Measurements from ENCODE around the gene DNM1L.

DNA sequence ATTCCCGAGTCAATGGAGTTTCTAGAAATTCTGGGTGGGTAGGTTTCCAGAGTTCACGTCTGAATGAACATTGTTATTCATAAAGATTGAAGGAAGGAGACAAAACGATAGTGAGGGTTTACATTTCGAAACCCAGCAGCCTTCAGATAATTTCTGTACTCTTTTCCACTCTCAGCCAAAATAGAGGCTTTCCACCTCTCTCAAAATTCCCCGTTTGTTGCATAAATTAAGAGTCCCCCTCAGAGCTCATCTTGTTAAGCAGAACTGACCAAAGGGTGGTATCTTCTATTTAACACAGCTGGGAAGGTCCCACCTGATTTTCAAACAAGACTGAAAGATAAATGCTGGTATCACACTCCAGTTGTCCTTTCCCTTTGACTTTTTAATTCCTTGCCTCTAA is 98.1 kb downstream of the DNM1L start:
- TF ChIP-seq, protein P1, sequence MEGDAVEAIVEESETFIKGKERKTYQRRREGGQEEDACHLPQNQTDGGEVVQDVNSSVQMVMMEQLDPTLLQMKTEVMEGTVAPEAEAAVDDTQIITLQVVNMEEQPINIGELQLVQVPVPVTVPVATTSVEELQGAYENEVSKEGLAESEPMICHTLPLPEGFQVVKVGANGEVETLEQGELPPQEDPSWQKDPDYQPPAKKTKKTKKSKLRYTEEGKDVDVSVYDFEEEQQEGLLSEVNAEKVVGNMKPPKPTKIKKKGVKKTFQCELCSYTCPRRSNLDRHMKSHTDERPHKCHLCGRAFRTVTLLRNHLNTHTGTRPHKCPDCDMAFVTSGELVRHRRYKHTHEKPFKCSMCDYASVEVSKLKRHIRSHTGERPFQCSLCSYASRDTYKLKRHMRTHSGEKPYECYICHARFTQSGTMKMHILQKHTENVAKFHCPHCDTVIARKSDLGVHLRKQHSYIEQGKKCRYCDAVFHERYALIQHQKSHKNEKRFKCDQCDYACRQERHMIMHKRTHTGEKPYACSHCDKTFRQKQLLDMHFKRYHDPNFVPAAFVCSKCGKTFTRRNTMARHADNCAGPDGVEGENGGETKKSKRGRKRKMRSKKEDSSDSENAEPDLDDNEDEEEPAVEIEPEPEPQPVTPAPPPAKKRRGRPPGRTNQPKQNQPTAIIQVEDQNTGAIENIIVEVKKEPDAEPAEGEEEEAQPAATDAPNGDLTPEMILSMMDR (IDR thresholded peaks at IDR 0.05): no peak
- no peak for TF ChIP-seq POLR2A (IDR thresholded peaks at IDR 0.05)

All from Peyer's patch (tissue), 4 donors.